ENCODE results near the gene SUPT20HL1.

SUPT20HL1 gene

GRCh38 chrX:24398766-24399165 lies 38.3 kb downstream of the SUPT20HL1 start:
- no peaks in the 10 kb centered on the region for H3K9me3 Mint-ChIP-seq
- no peak overlapping the region for H3K27ac Mint-ChIP-seq
- no peaks in the 10 kb centered on the region for H3K36me3 Mint-ChIP-seq (ENCODE audit: low read depth)
- H3K27me3 Mint-ChIP-seq (ENCODE audit: low read depth, poor library complexity), result peaks cover 10% of the 10 kb centered on the region
- peaks cover 36% of the 10 kb centered on the region for H3K4me1 Mint-ChIP-seq
- no peak for TF ChIP-seq CTCF (IDR thresholded peaks at IDR 0.05)
- no peak for DNase-seq
- no peak overlapping the region for H3K4me3 Mint-ChIP-seq

GRCh38 chrX:24399550-24399949 lies 39.1 kb downstream of the SUPT20HL1 start:
- no peak for TF ChIP-seq CTCF (IDR thresholded peaks at IDR 0.05)
- Mint-ChIP-seq H3K9me3 (peaks cover 2% of the 10 kb centered on the region), H3K4me3 (no peak overlapping the region), H3K27me3 (ENCODE audit: low read depth, poor library complexity) (peaks cover 9% of the 10 kb centered on the region), H3K4me1 (peaks cover 36% of the 10 kb centered on the region), H3K27ac (no peak overlapping the region), H3K36me3 (ENCODE audit: low read depth) (no peaks in the 10 kb centered on the region)
- no peak for DNase-seq

GRCh38 chrX:24405959-24406358 lies 45.5 kb downstream of the SUPT20HL1 start:
- Mint-ChIP-seq H3K4me1 (peaks cover 15% of the 10 kb centered on the region), H3K27ac (no peak overlapping the region), H3K27me3 (ENCODE audit: low read depth, poor library complexity) (peaks cover 14% of the 10 kb centered on the region), H3K4me3 (no peak overlapping the region), H3K36me3 (ENCODE audit: low read depth) (no peaks in the 10 kb centered on the region), H3K9me3 (peaks cover 10% of the 10 kb centered on the region)
- no peak for DNase-seq
- no peak for TF ChIP-seq CTCF (IDR thresholded peaks at IDR 0.05)
